Nephron progenitor cell (in vitro differentiated cells): ENCODE results near the gene PUS1.

Experiments used
- DNase-seq: peaks from one replicate; pipeline ENCODE4 v3.0.0; 2021
- H3K27ac Mint-ChIP-seq: 2 replicates; pipeline ENCODE4 v1.8.0; 2021; ENCODE audit warnings: mild to moderate bottlenecking, moderate library complexity, mixed read lengths
- H3K27me3 Mint-ChIP-seq: 2 replicates; pipeline ENCODE4 v1.8.0; 2021; ENCODE audit warnings: mild to moderate bottlenecking, low read depth, mixed read lengths; ENCODE audit not compliant: poor library complexity
- H3K36me3 Mint-ChIP-seq: 2 replicates; pipeline ENCODE4 v1.8.0; 2021; ENCODE audit warnings: low read depth, mixed read lengths
- H3K4me1 Mint-ChIP-seq: 2 replicates; pipeline ENCODE4 v1.8.0; 2021; ENCODE audit warnings: mixed read lengths
- H3K4me3 Mint-ChIP-seq: 2 replicates; pipeline ENCODE4 v1.8.0; 2021; ENCODE audit warnings: mild to moderate bottlenecking, moderate library complexity, mixed read lengths
- H3K9me3 Mint-ChIP-seq: 2 replicates; pipeline ENCODE4 v1.8.0; 2021; ENCODE audit warnings: mild to moderate bottlenecking, moderate library complexity, mixed read lengths
- TF ChIP-seq, protein P1 (sequence below): fragments of 200-600 bp; sonication (generic); IDR thresholded peaks from 2 replicates; pipeline ENCODE4 v1.5.0; 2021; ENCODE audit warnings: antibody characterized with exemption

PUS1 gene

DNA sequence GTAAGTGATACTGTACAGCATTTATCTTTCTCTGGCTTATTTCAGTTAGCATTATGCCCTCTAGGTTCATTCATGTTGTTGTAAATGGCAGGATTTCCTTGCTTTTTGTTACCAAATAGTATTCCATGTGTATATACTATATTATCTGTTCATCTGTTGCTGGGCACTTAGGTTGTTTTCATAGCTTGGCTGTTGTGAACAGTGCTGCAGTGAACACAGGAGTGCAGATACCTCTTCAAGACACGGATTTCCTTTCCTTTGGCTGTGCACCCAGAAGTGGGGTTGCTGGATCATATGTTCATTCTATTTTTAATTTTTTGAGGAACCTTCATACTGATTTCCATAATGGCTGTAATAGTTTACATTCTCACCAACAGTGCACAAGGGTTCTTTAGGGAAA, 42.1 kb downstream of the PUS1 start:
- H3K27me3 Mint-ChIP-seq: no peaks in the 10 kb centered on the region
- no peak for DNase-seq
- H3K9me3 Mint-ChIP-seq: no peaks in the 10 kb centered on the region
- H3K4me1 Mint-ChIP-seq: no peaks in the 10 kb centered on the region
- H3K27ac Mint-ChIP-seq: peak overlapping the region; percentile 45
- H3K36me3 Mint-ChIP-seq: peaks cover 32% of the 10 kb centered on the region
- no peak overlapping the region for H3K4me3 Mint-ChIP-seq
- TF ChIP-seq, protein P1, sequence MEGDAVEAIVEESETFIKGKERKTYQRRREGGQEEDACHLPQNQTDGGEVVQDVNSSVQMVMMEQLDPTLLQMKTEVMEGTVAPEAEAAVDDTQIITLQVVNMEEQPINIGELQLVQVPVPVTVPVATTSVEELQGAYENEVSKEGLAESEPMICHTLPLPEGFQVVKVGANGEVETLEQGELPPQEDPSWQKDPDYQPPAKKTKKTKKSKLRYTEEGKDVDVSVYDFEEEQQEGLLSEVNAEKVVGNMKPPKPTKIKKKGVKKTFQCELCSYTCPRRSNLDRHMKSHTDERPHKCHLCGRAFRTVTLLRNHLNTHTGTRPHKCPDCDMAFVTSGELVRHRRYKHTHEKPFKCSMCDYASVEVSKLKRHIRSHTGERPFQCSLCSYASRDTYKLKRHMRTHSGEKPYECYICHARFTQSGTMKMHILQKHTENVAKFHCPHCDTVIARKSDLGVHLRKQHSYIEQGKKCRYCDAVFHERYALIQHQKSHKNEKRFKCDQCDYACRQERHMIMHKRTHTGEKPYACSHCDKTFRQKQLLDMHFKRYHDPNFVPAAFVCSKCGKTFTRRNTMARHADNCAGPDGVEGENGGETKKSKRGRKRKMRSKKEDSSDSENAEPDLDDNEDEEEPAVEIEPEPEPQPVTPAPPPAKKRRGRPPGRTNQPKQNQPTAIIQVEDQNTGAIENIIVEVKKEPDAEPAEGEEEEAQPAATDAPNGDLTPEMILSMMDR: no peak

DNA sequence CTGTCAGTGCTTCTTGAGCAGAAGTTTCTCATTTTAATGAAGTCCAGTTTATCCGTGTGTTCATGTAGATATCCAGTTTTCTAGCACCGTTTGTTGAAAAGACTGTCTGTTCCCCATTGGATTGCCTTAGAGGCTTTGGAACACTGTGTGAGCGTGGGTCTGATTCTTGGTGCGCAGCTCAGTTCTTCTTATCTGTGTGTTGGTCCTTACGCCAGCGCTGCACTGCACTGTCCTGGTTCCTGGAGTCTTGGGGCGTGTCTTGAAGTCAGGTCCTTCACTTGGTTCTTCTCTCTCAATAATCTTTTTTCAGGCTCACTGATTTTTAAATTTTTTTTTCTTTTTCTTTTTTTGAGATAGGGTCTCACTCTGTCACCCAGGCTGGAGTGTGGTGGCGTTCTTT, 46.2 kb downstream of the PUS1 start:
- Mint-ChIP-seq H3K36me3 (peaks cover 43% of the 10 kb centered on the region), H3K27me3 (no peaks in the 10 kb centered on the region), H3K4me1 (no peaks in the 10 kb centered on the region), H3K9me3 (no peaks in the 10 kb centered on the region), H3K4me3 (no peak overlapping the region), H3K27ac (no peak overlapping the region)
- TF ChIP-seq, protein P1: no peak
- DNase-seq: no peak

DNA sequence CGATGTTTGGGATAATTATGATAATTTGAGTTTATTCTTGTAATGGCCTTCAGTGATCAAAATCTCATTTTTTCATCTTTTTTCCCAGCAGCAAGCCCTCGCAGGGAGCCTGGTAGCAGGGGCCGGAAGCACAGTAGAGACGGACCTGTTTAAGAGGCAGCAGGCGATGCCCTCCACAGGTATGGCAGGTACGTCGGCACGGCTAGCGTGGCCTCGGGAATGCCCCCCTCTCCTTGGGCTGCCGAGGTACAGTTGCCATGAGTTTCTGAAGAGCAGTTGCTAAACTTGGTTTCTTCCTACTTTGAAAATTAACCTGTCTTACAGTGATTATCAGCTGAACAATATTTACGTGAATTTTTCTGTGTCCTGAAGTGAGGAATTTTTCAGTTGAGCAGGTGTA, 50.5 kb downstream of the PUS1 start:
- H3K27ac Mint-ChIP-seq: no peak overlapping the region
- H3K36me3 Mint-ChIP-seq: peaks cover 44% of the 10 kb centered on the region
- H3K4me3 Mint-ChIP-seq: no peak overlapping the region
- no peaks in the 10 kb centered on the region for H3K27me3 Mint-ChIP-seq
- no peaks in the 10 kb centered on the region for H3K9me3 Mint-ChIP-seq
- peaks cover 9% of the 10 kb centered on the region for H3K4me1 Mint-ChIP-seq
- DNase-seq: no peak
- TF ChIP-seq, protein P1: no peak

DNA sequence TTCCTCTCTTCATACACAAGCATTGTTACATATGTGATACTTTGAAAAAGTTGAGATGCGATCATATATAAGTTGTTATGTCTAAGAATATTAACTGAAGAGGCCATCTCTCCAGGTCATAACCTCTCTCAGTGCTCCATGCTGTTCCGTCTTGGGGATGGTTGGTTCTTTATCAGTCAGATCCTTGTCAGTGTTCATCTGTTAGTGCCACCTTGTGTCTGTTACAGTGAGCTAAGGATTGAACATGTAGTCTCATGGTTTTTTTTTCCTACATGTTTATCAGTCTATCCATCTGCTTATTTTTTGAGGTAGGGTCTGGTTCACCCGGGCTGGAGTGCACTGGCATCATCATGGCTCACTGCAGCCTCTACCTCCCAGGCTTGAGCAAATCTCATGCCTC, 51.2 kb downstream of the PUS1 start:
- Mint-ChIP-seq H3K4me1 (peaks cover 9% of the 10 kb centered on the region), H3K27ac (no peak overlapping the region), H3K4me3 (no peak overlapping the region), H3K9me3 (no peaks in the 10 kb centered on the region), H3K27me3 (no peaks in the 10 kb centered on the region), H3K36me3 (peaks cover 41% of the 10 kb centered on the region)
- TF ChIP-seq, protein P1: no peak
- no peak for DNase-seq

DNA sequence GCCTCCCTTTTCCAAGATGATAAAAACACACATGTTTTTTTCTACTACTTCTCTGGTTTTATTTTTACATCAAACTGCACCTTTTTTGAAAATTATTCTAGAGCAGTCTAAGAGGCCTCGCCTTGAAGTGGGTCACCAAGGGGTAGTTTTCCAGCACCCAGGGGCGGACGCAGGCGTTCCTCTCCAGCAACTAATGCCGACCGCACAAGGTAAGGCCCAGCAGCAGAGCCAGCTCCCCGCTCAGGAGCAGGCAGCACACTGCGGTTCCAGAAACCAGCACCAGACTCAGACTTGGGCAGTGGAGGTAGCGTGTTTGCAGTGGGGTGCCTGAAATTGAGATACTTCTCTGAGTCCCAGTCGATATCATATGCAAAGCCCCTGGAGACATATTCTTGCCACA, 52.3 kb downstream of the PUS1 start:
- no peaks in the 10 kb centered on the region for H3K9me3 Mint-ChIP-seq
- H3K27ac Mint-ChIP-seq: no peak overlapping the region
- H3K27me3 Mint-ChIP-seq: no peaks in the 10 kb centered on the region
- TF ChIP-seq, protein P1: no peak
- no peak overlapping the region for H3K4me3 Mint-ChIP-seq
- peaks cover 34% of the 10 kb centered on the region for H3K36me3 Mint-ChIP-seq
- DNase-seq: no peak
- peaks cover 9% of the 10 kb centered on the region for H3K4me1 Mint-ChIP-seq

DNA sequence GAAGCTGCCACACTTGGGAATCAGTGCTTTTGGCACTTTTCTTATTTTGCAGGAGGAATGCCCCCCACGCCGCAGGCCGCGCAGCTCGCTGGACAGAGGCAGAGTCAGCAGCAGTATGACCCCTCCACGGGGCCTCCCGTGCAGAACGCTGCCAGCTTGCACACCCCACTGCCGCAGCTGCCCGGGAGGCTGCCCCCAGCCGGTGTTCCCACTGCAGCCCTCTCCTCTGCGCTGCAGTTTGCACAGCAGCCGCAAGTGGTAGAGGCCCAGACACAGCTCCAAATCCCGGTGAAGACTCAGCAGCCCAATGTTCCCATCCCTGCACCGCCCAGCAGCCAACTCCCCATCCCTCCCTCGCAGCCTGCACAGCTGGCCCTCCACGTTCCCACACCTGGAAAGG, 53.0 kb downstream of the PUS1 start:
- H3K9me3 Mint-ChIP-seq: no peaks in the 10 kb centered on the region
- peaks cover 9% of the 10 kb centered on the region for H3K4me1 Mint-ChIP-seq
- no peaks in the 10 kb centered on the region for H3K27me3 Mint-ChIP-seq
- H3K4me3 Mint-ChIP-seq: no peak overlapping the region
- peaks cover 35% of the 10 kb centered on the region for H3K36me3 Mint-ChIP-seq
- TF ChIP-seq, protein P1: no peak
- H3K27ac Mint-ChIP-seq: no peak overlapping the region
- no peak for DNase-seq
